Measurements from ENCODE around the gene IFT25.

IFT25 gene

GRCh38 chr1:53951697-53952096 is 6.2 kb upstream of the IFT25 start:
- H3K9ac ChIP-seq = no peak overlapping the region
- H3K36me3 ChIP-seq (ENCODE audit: control insufficient read depth, insufficient read depth, low read length) = no peaks in the 10 kb centered on the region
- no peak overlapping the region for H3K4me2 ChIP-seq (ENCODE audit: low read length)
- H3K9me3 ChIP-seq (ENCODE audit: control insufficient read depth, low read length) = no peaks in the 10 kb centered on the region
- H2AFZ ChIP-seq = no peak overlapping the region
- no peaks in the 10 kb centered on the region for H3K79me2 ChIP-seq
- H3K4me1 ChIP-seq = peaks cover 3% of the 10 kb centered on the region
- TF ChIP-seq, protein P1, sequence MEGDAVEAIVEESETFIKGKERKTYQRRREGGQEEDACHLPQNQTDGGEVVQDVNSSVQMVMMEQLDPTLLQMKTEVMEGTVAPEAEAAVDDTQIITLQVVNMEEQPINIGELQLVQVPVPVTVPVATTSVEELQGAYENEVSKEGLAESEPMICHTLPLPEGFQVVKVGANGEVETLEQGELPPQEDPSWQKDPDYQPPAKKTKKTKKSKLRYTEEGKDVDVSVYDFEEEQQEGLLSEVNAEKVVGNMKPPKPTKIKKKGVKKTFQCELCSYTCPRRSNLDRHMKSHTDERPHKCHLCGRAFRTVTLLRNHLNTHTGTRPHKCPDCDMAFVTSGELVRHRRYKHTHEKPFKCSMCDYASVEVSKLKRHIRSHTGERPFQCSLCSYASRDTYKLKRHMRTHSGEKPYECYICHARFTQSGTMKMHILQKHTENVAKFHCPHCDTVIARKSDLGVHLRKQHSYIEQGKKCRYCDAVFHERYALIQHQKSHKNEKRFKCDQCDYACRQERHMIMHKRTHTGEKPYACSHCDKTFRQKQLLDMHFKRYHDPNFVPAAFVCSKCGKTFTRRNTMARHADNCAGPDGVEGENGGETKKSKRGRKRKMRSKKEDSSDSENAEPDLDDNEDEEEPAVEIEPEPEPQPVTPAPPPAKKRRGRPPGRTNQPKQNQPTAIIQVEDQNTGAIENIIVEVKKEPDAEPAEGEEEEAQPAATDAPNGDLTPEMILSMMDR (IDR thresholded peaks at IDR 0.05) = no peak
- no peaks in the 10 kb centered on the region for H3K27me3 ChIP-seq (ENCODE audit: control insufficient read depth, insufficient read depth, low read length)
- H3K4me3 ChIP-seq (ENCODE audit: low read depth, low read length) = no peak overlapping the region
- H3K27ac ChIP-seq = no peak overlapping the region

GRCh38 chr1:53949023-53949990 is 3.8 kb upstream of the IFT25 start:
- peaks cover 5% of the 10 kb centered on the region for H3K4me1 ChIP-seq
- no peaks in the 10 kb centered on the region for H3K36me3 ChIP-seq (ENCODE audit: control insufficient read depth, insufficient read depth, low read length)
- no peak overlapping the region for H3K27ac ChIP-seq
- no peaks in the 10 kb centered on the region for H3K79me2 ChIP-seq
- no peaks in the 10 kb centered on the region for H3K9me3 ChIP-seq (ENCODE audit: control insufficient read depth, low read length)
- no peak overlapping the region for H3K4me3 ChIP-seq (ENCODE audit: low read depth, low read length)
- no peak overlapping the region for H3K9ac ChIP-seq
- no peak overlapping the region for H3K4me2 ChIP-seq (ENCODE audit: low read length)
- no peaks in the 10 kb centered on the region for H3K27me3 ChIP-seq (ENCODE audit: control insufficient read depth, insufficient read depth, low read length)
- TF ChIP-seq, protein P1 (IDR thresholded peaks at IDR 0.05) = peak; percentile 15
- H2AFZ ChIP-seq = no peak overlapping the region

DNA sequence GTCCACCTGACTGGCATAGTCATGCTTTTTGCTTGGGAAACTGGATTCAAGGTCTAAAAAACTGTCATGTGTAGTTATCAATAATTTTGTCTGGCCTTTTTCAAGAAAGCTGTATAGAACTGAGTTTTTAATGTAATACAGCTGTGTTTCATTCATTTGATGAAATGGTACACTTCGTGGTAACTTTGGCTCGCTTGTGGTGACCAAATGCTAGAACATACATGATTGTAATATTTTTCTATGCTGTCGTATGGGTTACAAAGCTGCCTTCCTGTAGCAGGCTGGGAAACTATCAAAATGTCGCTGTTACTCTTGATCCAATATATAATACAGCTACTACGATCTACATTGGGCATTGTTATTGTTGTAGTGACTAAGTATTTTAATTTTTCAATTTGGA is 2.8 kb upstream of the IFT25 start:
- no peak overlapping the region for H3K4me3 ChIP-seq (ENCODE audit: low read depth, low read length)
- no peak overlapping the region for H3K9ac ChIP-seq
- TF ChIP-seq, protein P1 (IDR thresholded peaks at IDR 0.05) = no peak
- H3K4me1 ChIP-seq = peaks cover 5% of the 10 kb centered on the region
- no peaks in the 10 kb centered on the region for H3K79me2 ChIP-seq
- H3K27ac ChIP-seq = no peak overlapping the region
- no peak overlapping the region for H2AFZ ChIP-seq
- H3K27me3 ChIP-seq (ENCODE audit: control insufficient read depth, insufficient read depth, low read length) = no peaks in the 10 kb centered on the region
- H3K36me3 ChIP-seq (ENCODE audit: control insufficient read depth, insufficient read depth, low read length) = no peaks in the 10 kb centered on the region
- no peak overlapping the region for H3K4me2 ChIP-seq (ENCODE audit: low read length)
- no peaks in the 10 kb centered on the region for H3K9me3 ChIP-seq (ENCODE audit: control insufficient read depth, low read length)

DNA sequence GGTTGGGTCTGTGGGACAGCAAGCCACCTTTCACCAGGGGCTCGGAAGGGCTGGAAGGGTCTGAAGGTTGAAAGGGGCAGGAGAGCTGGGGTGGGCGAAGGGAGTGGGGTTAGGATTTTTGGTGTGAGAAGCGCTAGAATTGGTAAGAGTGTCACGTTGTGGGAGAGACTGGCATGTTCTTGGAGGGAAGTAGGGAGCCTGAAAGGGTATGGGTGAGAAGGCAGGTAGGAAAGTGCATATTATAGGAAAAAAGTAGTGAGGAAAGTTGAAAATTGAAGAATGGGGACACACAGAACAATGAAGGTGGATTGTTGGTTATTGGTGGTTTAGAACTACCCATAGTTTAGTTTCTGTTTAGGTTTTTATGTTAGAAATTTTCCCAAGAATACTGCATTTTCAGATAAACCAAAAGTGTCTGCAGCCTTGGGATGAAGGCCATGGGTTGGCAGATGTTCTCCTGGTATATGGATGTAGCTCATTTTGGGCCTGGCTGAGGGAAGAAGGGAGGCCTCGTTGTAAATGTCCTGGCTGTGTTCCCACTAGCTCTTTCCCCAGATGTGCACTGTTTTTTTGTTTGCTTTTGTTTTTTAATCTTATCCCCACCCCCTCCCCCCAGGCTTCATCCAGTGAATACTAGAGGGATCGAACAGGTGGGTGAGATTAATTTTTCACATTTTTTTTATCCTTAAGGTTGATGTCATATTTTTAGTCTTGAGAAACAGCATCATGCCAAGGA is 1.8 kb upstream of the IFT25 start:
- Histone ChIP-seq H3K27me3 (ENCODE audit: control insufficient read depth, insufficient read depth, low read length) (no peaks in the 10 kb centered on the region), H3K4me1 (peaks cover 5% of the 10 kb centered on the region), H2AFZ (no peak overlapping the region), H3K9ac (no peak overlapping the region), H3K4me3 (ENCODE audit: low read depth, low read length) (peak overlapping the region; percentile 95), H3K9me3 (ENCODE audit: control insufficient read depth, low read length) (no peaks in the 10 kb centered on the region), H3K4me2 (ENCODE audit: low read length) (peak overlapping the region; percentile 82), H3K79me2 (no peaks in the 10 kb centered on the region), H3K27ac (no peak overlapping the region), H3K36me3 (ENCODE audit: control insufficient read depth, insufficient read depth, low read length) (no peaks in the 10 kb centered on the region)
- TF ChIP-seq, protein P1 (IDR thresholded peaks at IDR 0.05) = no peak
